ENCODE data around the gene HPN. TPM values are rescaled to one million over a fixed set of nuclear protein-coding genes. Genes with fewer than 3 reads are reported as not detected.

Gene HPN
- total RNA-seq, 1 donor from 2014 or later = not detected

GRCh38 chr19:35008891-35009341, 32.6 kb upstream of the HPN start:
- Histone ChIP-seq H3K27me3 (ENCODE audit: control insufficient read depth, insufficient read depth, low read length) (no peaks in the 10 kb centered on the region), H3K4me3 (ENCODE audit: low read depth, low read length) (no peak overlapping the region), H3K36me3 (ENCODE audit: control insufficient read depth, insufficient read depth, low read length) (peaks cover 15% of the 10 kb centered on the region)
- TF ChIP-seq, protein P1, sequence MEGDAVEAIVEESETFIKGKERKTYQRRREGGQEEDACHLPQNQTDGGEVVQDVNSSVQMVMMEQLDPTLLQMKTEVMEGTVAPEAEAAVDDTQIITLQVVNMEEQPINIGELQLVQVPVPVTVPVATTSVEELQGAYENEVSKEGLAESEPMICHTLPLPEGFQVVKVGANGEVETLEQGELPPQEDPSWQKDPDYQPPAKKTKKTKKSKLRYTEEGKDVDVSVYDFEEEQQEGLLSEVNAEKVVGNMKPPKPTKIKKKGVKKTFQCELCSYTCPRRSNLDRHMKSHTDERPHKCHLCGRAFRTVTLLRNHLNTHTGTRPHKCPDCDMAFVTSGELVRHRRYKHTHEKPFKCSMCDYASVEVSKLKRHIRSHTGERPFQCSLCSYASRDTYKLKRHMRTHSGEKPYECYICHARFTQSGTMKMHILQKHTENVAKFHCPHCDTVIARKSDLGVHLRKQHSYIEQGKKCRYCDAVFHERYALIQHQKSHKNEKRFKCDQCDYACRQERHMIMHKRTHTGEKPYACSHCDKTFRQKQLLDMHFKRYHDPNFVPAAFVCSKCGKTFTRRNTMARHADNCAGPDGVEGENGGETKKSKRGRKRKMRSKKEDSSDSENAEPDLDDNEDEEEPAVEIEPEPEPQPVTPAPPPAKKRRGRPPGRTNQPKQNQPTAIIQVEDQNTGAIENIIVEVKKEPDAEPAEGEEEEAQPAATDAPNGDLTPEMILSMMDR (IDR thresholded peaks at IDR 0.05; ENCODE audit: insufficient read depth, low read length, severe bottlenecking) = no peak
- FAIRE-seq = no peak
- no peak for DNase-seq (ENCODE audit: low read depth)

GRCh38 chr19:35009424-35010415, 31.8 kb upstream of the HPN start:
- peaks cover 19% of the 10 kb centered on the region for H3K36me3 ChIP-seq (ENCODE audit: control insufficient read depth, insufficient read depth, low read length)
- DNase-seq (ENCODE audit: low read depth) (no peak), FAIRE-seq (no peak)
- H3K27me3 ChIP-seq (ENCODE audit: control insufficient read depth, insufficient read depth, low read length) = no peaks in the 10 kb centered on the region
- TF ChIP-seq, protein P1 (IDR thresholded peaks at IDR 0.05; ENCODE audit: insufficient read depth, low read length, severe bottlenecking) = no peak
- H3K4me3 ChIP-seq (ENCODE audit: low read depth, low read length) = no peak overlapping the region

- FAIRE-seq = no peak
- Histone ChIP-seq H3K36me3 (ENCODE audit: control insufficient read depth, insufficient read depth, low read length) (peaks cover 27% of the 10 kb centered on the region), H3K27me3 (ENCODE audit: control insufficient read depth, insufficient read depth, low read length) (no peaks in the 10 kb centered on the region), H3K4me3 (ENCODE audit: low read depth, low read length) (no peak overlapping the region)
- no peak for DNase-seq (ENCODE audit: low read depth)
- TF ChIP-seq, protein P1 (IDR thresholded peaks at IDR 0.05; ENCODE audit: insufficient read depth, low read length, severe bottlenecking) = no peak
Observed at GRCh38 chr19:35011091-35011689, 30.3 kb upstream of the HPN start.

DNA sequence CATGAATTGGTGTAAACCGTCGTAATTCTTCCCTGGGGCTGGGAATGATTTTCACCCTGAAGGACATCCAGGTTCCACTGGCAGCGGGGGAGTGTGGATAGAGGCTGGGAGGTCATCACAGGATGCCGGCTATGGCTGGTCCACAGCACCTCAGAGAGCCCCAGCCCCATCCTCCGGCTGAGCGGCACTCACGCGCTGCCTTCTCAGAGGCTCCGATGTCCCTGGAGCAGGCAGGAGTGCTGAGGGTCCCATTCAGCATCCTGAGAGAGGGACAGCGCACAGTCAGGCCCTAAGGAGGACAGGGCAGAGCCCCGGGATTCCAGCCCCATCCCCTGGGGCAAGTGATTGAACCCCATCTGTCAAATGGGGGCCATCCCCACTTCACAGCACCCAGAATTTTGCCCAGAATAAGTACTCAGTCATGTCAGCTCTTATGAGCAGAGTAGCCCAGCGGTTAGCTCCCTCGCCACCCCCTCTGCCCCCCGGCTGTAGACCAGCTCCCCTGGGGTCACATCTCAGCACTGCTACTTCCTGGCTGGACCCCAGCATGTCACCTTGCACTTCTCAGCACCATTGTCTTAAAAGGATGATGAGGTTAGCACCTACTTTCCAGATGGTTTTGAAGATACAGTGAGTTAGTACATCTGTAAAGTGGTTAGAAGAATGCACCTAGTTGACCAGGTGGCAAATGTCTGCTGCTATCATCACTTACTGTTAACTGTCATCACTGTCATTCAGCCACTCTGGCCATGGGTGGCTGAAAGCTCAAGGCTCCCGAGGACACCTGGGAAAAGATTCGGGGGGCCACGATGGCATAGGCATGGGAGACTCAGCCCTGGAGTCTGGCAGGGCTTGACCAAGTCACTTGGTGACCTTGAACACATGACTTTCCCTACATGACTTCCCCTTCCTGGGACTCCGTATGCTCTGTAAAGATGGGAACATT, 29.5 kb upstream of the HPN start:
- FAIRE-seq (peak; percentile 79), DNase-seq (ENCODE audit: low read depth) (no peak)
- TF ChIP-seq, protein P1 (IDR thresholded peaks at IDR 0.05; ENCODE audit: insufficient read depth, low read length, severe bottlenecking) = no peak
- no peaks in the 10 kb centered on the region for H3K27me3 ChIP-seq (ENCODE audit: control insufficient read depth, insufficient read depth, low read length)
- peaks cover 28% of the 10 kb centered on the region for H3K36me3 ChIP-seq (ENCODE audit: control insufficient read depth, insufficient read depth, low read length)
- no peak overlapping the region for H3K4me3 ChIP-seq (ENCODE audit: low read depth, low read length)

DNA sequence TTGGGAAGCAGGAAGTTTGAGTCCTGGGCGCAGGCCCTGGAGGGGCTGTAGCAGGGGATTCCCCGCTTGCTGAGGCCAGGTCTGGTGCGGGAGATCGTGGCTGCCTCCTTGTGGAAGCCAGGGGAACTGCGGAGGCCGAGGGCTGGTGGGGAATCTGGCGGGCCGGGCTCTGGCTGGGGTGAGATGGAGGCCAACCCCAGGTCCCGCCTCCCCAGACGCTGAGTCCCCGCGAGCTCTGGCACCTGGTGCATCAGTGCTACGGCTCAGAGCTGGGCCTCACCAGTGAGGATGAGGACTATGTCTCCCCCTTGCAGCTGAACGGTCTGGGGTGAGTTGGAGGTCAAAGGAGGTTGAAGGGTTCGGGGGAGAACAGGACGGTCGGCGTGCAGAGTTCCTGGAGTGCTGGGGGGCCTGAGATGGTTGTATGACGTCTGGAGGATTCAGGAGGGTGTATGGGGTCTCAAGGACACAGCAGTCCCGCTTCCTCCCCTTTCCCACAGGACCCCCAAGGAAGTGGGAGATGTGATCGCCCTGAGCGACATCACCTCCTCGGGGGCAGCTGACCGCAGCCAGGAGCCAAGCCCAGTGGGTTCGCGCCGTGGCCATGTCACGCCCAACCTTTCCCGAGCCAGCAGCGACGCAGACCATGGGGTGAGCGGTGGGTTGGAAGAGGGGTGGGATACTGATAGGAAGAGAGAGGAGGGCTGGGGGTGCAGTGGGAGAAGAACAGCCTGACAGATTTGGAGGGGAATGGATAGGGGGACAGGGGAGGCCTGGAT, 28.3 kb upstream of the HPN start:
- DNase-seq (ENCODE audit: low read depth) = peak; percentile 28

More for the DNA sequence above, 28.3 kb upstream of the HPN start:
- no peak for FAIRE-seq
- peaks cover 31% of the 10 kb centered on the region for H3K36me3 ChIP-seq (ENCODE audit: control insufficient read depth, insufficient read depth, low read length)
- H3K27me3 ChIP-seq (ENCODE audit: control insufficient read depth, insufficient read depth, low read length) = no peaks in the 10 kb centered on the region
- TF ChIP-seq, protein P1 (IDR thresholded peaks at IDR 0.05; ENCODE audit: insufficient read depth, low read length, severe bottlenecking) = peak; percentile 94
- H3K4me3 ChIP-seq (ENCODE audit: low read depth, low read length) = no peak overlapping the region

All from bronchial epithelial cell (primary cell).